Type B pancreatic cell (in vitro differentiated cells): ENCODE data around the gene DIP2A. TPM values are rescaled to one million over a fixed set of nuclear protein-coding genes. Genes with fewer than 3 reads are reported as not detected.

Experiments used
- DNase-seq: peaks from one replicate; pipeline ENCODE4 v3.0.0; 2021; ENCODE audit warnings: mixed read lengths; ENCODE audit not compliant: unreplicated experiment; ENCODE audit errors: extremely low spot score
- H3K27ac Mint-ChIP-seq: 2 replicates; pipeline ENCODE4 v1.8.0; 2021; ENCODE audit warnings: mild to moderate bottlenecking, mixed read lengths
- H3K27me3 Mint-ChIP-seq: 2 replicates; pipeline ENCODE4 v1.8.0; 2021; ENCODE audit warnings: mixed read lengths
- H3K36me3 Mint-ChIP-seq: 2 replicates; pipeline ENCODE4 v1.8.0; 2021; ENCODE audit warnings: mixed read lengths
- H3K4me1 Mint-ChIP-seq: one replicate; pipeline ENCODE4 v1.8.0; 2021; ENCODE audit warnings: mixed read lengths; ENCODE audit not compliant: unreplicated experiment
- H3K4me3 Mint-ChIP-seq: 2 replicates; pipeline ENCODE4 v1.8.0; 2021; ENCODE audit warnings: mild to moderate bottlenecking, mixed read lengths
- H3K9me3 Mint-ChIP-seq: 2 replicates; pipeline ENCODE4 v1.8.0; 2021; ENCODE audit warnings: mixed read lengths
- total RNA-seq: library from RNA; stranded (reverse); gene quantifications from 2 replicates; pipeline ENCODE4 v1.2.1, GENCODE V29; 2021; ENCODE audit warnings: low replicate concordance
- TF ChIP-seq, protein P1 (sequence below): fragments of 200-600 bp; sonication (generic); conservative IDR thresholded peaks from 2 replicates; pipeline ENCODE4 v1.5.0; 2021; ENCODE audit warnings: antibody characterized with exemption, mild to moderate bottlenecking

The DIP2A gene
- total RNA-seq, 1 donor from 2014 or later = 49.4 TPM

DNA sequence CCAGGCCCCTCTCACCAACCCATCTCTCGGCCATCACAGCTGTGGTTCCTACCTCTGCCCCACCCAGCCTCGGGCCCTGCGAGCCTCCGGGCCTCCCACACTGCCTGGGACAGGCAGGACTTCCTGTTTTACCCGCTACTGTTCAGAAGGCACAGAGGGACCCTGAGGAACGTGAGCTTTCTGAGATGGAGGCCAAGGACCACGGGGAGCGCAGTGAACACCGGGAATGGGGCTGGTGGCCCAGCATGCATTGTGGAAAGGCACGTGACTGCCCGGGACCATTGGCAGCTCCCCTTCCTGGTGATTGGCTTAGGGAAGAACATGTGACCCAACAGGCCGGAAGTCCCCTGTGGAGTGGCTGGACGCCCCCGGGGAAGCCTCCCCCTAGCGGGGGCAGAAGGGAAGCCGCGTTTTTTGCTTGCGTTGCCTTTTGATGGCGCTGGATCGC is 139.2 kb downstream of the DIP2A start:
- no peak overlapping the region for H3K4me3 Mint-ChIP-seq
- no peaks in the 10 kb centered on the region for H3K27me3 Mint-ChIP-seq
- no peak for DNase-seq
- H3K9me3 Mint-ChIP-seq = peaks cover 4% of the 10 kb centered on the region
- H3K27ac Mint-ChIP-seq = no peak overlapping the region
- TF ChIP-seq, protein P1, sequence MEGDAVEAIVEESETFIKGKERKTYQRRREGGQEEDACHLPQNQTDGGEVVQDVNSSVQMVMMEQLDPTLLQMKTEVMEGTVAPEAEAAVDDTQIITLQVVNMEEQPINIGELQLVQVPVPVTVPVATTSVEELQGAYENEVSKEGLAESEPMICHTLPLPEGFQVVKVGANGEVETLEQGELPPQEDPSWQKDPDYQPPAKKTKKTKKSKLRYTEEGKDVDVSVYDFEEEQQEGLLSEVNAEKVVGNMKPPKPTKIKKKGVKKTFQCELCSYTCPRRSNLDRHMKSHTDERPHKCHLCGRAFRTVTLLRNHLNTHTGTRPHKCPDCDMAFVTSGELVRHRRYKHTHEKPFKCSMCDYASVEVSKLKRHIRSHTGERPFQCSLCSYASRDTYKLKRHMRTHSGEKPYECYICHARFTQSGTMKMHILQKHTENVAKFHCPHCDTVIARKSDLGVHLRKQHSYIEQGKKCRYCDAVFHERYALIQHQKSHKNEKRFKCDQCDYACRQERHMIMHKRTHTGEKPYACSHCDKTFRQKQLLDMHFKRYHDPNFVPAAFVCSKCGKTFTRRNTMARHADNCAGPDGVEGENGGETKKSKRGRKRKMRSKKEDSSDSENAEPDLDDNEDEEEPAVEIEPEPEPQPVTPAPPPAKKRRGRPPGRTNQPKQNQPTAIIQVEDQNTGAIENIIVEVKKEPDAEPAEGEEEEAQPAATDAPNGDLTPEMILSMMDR = no peak
- H3K4me1 Mint-ChIP-seq = peaks cover 23% of the 10 kb centered on the region
- peaks cover 2% of the 10 kb centered on the region for H3K36me3 Mint-ChIP-seq

DNA sequence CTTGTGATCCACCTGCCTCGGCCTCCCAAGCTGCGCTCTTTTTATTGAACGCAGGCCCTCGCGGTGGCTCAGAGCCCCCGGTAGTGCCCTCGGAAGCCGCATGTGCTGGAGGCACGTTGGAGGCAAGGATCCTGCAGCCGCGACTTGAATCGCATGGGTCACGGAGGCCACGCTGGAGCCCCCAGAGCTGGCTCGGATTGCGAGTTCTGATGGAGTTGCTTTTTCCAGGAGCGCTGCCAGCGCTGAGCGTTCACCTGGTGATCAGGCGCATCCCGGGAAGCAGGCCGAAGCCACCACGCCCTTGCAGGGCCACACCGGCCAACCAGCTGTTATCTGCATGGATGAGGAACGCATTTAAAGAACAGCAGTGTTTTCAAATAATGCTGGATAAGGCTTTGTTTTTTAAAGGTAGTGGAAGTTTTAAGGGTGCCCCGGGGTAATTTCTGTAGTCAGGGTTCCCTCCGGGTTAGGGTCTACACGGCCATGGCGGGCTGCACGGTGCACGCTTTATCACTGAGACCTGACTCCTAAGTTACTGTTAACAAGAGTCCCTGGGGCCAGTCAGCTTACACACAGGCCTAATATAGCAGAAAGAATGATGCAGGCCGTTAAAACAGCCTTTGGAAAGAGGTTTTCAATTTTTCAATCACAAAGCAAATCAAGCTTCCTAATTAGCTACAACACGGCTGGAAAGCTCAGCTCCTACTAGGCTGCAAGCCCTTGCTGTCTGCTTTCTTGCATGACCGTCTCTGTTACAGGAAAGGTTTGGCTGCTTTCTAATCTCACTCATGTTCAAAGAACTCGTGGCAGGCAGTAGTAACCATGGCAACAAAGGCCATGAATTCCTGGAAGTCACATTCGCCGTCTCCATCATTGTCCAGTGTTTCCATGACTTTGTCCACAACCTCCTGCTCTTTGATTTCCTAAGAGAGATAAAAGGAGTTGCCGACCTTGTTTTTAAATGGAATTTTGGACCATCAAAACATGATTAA is 140.2 kb downstream of the DIP2A start:
- peaks cover 23% of the 10 kb centered on the region for H3K4me1 Mint-ChIP-seq
- H3K27me3 Mint-ChIP-seq = no peaks in the 10 kb centered on the region
- no peak for DNase-seq
- no peaks in the 10 kb centered on the region for H3K36me3 Mint-ChIP-seq
- no peaks in the 10 kb centered on the region for H3K9me3 Mint-ChIP-seq
- peak overlapping the region; percentile 44 for H3K4me3 Mint-ChIP-seq
- H3K27ac Mint-ChIP-seq = peak overlapping the region; percentile 8
- TF ChIP-seq, protein P1 = no peak

DNA sequence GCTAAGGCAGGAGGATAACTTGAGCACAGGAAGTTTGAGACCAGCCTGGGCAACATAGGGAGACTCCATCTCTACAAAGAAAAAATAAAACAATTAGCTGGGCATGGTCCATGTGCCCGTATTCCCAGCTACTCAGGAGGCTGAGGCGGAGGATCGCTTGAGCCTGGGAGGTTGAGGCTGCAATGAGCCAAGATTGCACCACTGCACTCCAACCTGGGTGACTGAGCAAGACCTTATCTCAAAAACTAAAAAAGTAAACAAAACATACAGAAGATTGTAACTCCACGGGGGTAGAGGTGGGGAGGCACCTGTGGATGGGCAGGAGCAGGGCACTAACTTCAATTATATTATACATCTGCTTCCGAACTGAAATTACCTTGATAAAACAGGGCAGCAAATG is 141.6 kb downstream of the DIP2A start:
- no peak overlapping the region for H3K27ac Mint-ChIP-seq
- H3K9me3 Mint-ChIP-seq = no peaks in the 10 kb centered on the region

DNA sequence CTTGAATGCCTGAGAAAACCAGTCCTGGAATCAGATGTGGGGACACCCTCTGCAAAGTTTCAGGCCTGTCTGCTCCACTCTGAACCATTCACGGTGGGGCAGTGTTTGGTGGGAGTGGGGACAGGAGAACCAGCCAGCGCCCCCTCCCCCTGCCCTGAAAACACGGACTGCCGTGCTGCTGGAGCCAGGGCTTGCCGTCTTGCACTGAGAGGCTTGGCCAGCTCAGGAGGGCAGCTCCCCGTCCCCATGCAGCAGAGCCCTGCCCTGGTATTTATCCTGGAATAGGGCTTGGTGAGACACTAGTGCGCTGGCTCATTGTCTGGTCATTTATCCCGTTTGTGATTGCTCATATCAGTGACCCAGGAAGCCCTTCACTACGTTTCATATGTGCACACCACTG is 142.3 kb downstream of the DIP2A start:
- TF ChIP-seq, protein P1 = no peak
- Mint-ChIP-seq H3K4me3 (no peak overlapping the region), H3K27ac (no peak overlapping the region), H3K4me1 (peaks cover 35% of the 10 kb centered on the region), H3K9me3 (no peaks in the 10 kb centered on the region), H3K36me3 (no peaks in the 10 kb centered on the region), H3K27me3 (peaks cover 2% of the 10 kb centered on the region)
- no peak for DNase-seq

More for the DNA sequence above, 141.6 kb downstream of the DIP2A start:
- DNase-seq = no peak
- TF ChIP-seq, protein P1 = no peak
- H3K4me1 Mint-ChIP-seq = peaks cover 35% of the 10 kb centered on the region
- no peaks in the 10 kb centered on the region for H3K36me3 Mint-ChIP-seq
- no peak overlapping the region for H3K4me3 Mint-ChIP-seq
- H3K27me3 Mint-ChIP-seq = peaks cover 2% of the 10 kb centered on the region

DNA sequence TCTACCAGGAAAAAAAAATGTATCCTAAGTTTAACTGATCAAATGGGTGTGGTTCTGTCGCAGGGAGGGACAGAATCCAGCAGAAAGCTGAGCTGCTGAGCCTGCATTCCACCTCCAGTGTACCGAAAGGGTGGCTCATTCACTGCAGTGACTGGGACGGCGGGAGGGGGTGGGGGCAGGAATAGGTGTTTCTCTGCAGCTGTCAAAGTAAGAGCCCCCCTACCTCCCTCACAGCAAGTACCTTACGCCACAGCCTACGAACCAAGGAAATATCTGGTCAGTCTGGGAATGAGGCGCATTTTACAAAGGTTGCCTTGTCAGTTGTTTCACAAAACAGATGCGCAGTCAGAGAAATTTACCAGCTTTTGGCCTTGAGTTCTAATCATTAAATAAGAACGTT is 144.5 kb downstream of the DIP2A start:
- H3K4me1 Mint-ChIP-seq = peaks cover 35% of the 10 kb centered on the region
- DNase-seq = no peak
- H3K9me3 Mint-ChIP-seq = no peaks in the 10 kb centered on the region
- H3K27me3 Mint-ChIP-seq = peaks cover 7% of the 10 kb centered on the region
- no peaks in the 10 kb centered on the region for H3K36me3 Mint-ChIP-seq
- TF ChIP-seq, protein P1 = no peak
- no peak overlapping the region for H3K27ac Mint-ChIP-seq
- no peak overlapping the region for H3K4me3 Mint-ChIP-seq
